Stimulated activated CD8-positive, alpha-beta memory T cell treated with anti-CD3 and anti-CD28 coated beads, Interleukin-2, amount 100 ng/mL, for 1 hour (primary cell): Measurements from ENCODE around the gene DISC1.
"Not testable (repeated sequence)": the region's sequence is repeated elsewhere in the genome, so short reads cannot be mapped to it uniquely, and the experiment has no call there.

Source experiments
- DNase-seq, 2 donors: peaks; one replicate each; pipeline ENCODE4 v3.0.0-alpha.2; 2020; ENCODE audit warnings: low read depth in 2 of 2

DISC1 gene

GRCh38 chr1:231768416-231768815, 141.8 kb downstream of the DISC1 start:
- no peak for DNase-seq

- DNase-seq, result no peak
These were observed 144.1 kb downstream of the DISC1 start for GRCh38 chr1:231770506-231771175.

GRCh38 chr1:231774719-231775335, 148.2 kb downstream of the DISC1 start:
- DNase-seq, result no peak

GRCh38 chr1:231776010-231776756, 149.6 kb downstream of the DISC1 start:
- no peak for DNase-seq

GRCh38 chr1:231776757-231777062, 150.1 kb downstream of the DISC1 start:
- no peak for DNase-seq

- no peak for DNase-seq
These were observed 151.6 kb downstream of the DISC1 start for GRCh38 chr1:231778009-231778719.

- no peak for DNase-seq
These were observed 152.5 kb downstream of the DISC1 start for GRCh38 chr1:231779081-231779480.

- no peak for DNase-seq
These were observed 155.3 kb downstream of the DISC1 start for GRCh38 chr1:231781892-231782291.

GRCh38 chr1:231785073-231785472, 158.5 kb downstream of the DISC1 start:
- DNase-seq, result not testable (repeated sequence)

- DNase-seq, result no peak
These were observed 159.5 kb downstream of the DISC1 start for GRCh38 chr1:231786126-231786525.

GRCh38 chr1:231792634-231793033, 166.0 kb downstream of the DISC1 start:
- DNase-seq, result no peak

- no peak for DNase-seq
These were observed 167.3 kb downstream of the DISC1 start for GRCh38 chr1:231793893-231794292.

GRCh38 chr1:231796141-231796540, 169.6 kb downstream of the DISC1 start:
- no peak for DNase-seq

- DNase-seq, result no peak
These were observed 172.9 kb downstream of the DISC1 start for GRCh38 chr1:231799363-231799986.

- no peak for DNase-seq
These were observed 173.5 kb downstream of the DISC1 start for GRCh38 chr1:231800108-231800507.

- no peak for DNase-seq
These were observed 174.5 kb downstream of the DISC1 start for GRCh38 chr1:231801042-231801585.

GRCh38 chr1:231803353-231803752, 176.8 kb downstream of the DISC1 start:
- no peak for DNase-seq

- no peak for DNase-seq
These were observed 180.3 kb downstream of the DISC1 start for GRCh38 chr1:231806623-231807495.

- no peak for DNase-seq
These were observed 181.0 kb downstream of the DISC1 start for GRCh38 chr1:231807541-231807940.

GRCh38 chr1:231808116-231808515, 181.5 kb downstream of the DISC1 start:
- no peak for DNase-seq

GRCh38 chr1:231808990-231809389, 182.4 kb downstream of the DISC1 start:
- DNase-seq, result no peak
